ENCODE results near the gene NRN1. TPM values are rescaled to one million over a fixed set of nuclear protein-coding genes. Genes with fewer than 3 reads are reported as not detected.

The NRN1 gene
- total and polyA plus RNA-seq, 11 donors, result 8.3 to 21.0 (median 12.5) TPM

DNA sequence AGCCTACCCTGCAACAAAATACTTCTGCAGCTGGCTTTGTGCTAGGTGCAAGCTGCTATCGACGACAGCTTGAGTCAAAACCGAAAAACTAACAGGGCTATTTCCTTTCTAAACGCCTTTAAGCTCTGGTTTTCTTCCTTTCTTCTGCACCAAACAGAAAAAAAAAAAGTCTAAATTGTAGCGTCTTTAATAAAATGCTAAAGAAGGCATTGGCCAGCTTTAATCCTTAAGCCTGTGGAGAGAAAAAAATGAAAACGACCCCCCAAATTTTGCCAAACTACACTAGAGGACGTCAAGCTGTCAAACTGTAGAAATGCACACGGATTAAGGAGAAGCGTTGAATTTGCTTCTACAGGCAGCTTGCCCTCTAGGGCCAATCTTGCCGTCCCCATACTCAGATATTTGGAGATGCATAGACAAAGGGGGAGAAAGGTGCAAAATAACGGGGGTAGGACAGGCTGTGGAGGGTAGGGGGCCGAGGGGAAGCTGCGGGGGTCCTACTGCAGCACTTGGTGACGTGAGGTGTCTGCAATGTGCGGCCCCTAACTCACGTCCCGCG lies 1.4 kb upstream of the NRN1 start:
- intact Hi-C loops (cut with DNase I), result loop anchor here in 3 of 10 donors (2.0 to 10.0 kb wide), 3 partner anchors 19 to 756 kb away; no protein-coding TSS in a partner anchor
- peaks cover 50 to 95% (median 76%) of the 10 kb centered on the region in 9 donors for H3K27me3 ChIP-seq
- WGBS, 4 donors, result 2 to 3% (median 2%) methylated on average over 18 of the region's 18 CpGs
- H3K9me3 ChIP-seq, result no peaks in the 10 kb centered on the region
- no peak for ATAC-seq
- H3K4me1 ChIP-seq, result peaks cover 0 to 51% (median 26%) of the 10 kb centered on the region in 12 donors
- H3K36me3 ChIP-seq, result no peaks in the 10 kb centered on the region
- H3K4me3 ChIP-seq, result peak overlapping the region; percentile 6 to 65 (median 60)
- peak overlapping the region in 11 of 12 donors; percentile 35 to 89 (median 68) for H3K27ac ChIP-seq
- TF ChIP-seq POLR2A (IDR thresholded peaks at IDR 0.05), result no peak
- TF ChIP-seq, protein P1, sequence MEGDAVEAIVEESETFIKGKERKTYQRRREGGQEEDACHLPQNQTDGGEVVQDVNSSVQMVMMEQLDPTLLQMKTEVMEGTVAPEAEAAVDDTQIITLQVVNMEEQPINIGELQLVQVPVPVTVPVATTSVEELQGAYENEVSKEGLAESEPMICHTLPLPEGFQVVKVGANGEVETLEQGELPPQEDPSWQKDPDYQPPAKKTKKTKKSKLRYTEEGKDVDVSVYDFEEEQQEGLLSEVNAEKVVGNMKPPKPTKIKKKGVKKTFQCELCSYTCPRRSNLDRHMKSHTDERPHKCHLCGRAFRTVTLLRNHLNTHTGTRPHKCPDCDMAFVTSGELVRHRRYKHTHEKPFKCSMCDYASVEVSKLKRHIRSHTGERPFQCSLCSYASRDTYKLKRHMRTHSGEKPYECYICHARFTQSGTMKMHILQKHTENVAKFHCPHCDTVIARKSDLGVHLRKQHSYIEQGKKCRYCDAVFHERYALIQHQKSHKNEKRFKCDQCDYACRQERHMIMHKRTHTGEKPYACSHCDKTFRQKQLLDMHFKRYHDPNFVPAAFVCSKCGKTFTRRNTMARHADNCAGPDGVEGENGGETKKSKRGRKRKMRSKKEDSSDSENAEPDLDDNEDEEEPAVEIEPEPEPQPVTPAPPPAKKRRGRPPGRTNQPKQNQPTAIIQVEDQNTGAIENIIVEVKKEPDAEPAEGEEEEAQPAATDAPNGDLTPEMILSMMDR (IDR thresholded peaks at IDR 0.05), result no peak
- DNase-seq, result no peak

DNA sequence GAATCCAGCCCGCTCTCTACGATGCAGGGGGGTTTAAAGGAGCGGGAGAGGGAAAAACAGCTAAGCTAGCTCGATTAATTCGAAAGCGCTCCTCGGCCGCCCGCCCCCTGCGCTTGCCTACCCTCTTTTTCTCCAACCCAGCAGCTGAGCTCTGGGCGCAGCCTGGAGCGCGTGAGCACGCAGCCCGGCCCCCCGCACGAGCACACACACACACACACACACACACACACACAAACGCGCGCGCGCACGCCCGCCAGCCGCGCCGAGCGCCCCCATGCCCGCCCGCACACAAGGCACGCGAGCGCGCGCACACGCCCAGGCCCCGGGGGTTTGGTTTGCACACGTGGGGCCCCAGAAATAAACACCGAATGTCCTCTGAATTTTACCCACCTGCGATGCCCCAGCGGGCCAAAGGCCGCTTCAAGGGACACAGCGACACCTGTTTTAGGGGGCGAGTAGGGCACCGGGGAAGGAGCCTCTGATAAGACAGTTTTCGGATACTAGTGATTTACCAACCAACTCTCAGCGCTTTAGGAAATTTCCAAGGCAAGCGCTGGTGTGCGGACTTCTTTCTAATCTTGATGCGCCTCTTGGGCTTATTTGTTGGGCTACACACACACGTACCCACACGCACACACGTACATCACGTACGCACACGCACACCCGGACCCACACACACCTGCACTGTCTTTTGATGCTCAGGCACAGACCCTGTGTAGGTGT lies 802 bp upstream of the NRN1 start:
- intact Hi-C loops (cut with DNase I), result loop anchor here in 3 of 10 donors (2.0 to 10.0 kb wide), 3 partner anchors 19 to 755 kb away; no protein-coding TSS in a partner anchor
- Histone ChIP-seq H3K36me3 (no peaks in the 10 kb centered on the region), H3K27ac (peak overlapping the region; percentile 41 to 89 (median 72)), H3K4me3 (peak overlapping the region; percentile 30 to 65 (median 60)), H3K27me3 (peaks cover 55 to 96% (median 82%) of the 10 kb centered on the region in 9 donors), H3K4me1 (peaks cover 0 to 57% (median 32%) of the 10 kb centered on the region in 12 donors), H3K9me3 (no peaks in the 10 kb centered on the region)
- ATAC-seq (peak in 2 of 4 donors; percentile 8 to 18), DNase-seq (peak in 1 of 5 donors; percentile 41)
- WGBS, 4 donors, result 1 to 3% (median 2%) methylated on average over 50 to 57 of the region's 57 CpGs
- TF ChIP-seq, protein P1 (IDR thresholded peaks at IDR 0.05), result peak in 6 of 12 donors; percentile 11 to 43 (median 23)
- no peak for TF ChIP-seq POLR2A (IDR thresholded peaks at IDR 0.05)

DNA sequence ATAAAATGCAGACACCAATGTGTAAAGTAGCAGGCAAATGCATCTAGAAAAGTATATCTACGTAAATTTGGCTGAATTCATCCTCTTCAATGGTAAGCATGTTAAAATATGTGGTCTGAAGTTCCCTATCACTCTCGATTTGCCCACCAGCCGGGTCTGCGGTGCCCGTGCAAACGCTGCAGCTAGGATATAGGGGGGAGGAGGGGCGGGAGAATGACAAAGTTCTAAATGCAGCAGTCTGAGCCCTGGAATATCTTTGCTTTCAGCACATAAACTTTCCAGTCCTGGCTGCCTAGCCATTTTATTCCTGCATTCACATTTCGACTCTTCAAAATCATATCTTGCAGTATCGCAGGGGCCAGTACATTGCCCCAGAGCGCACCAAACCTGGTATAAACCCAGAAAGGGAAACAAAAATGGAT lies 708 bp downstream of the NRN1 start:
- ATAC-seq (no peak), DNase-seq (no peak)
- no peak for TF ChIP-seq POLR2A (IDR thresholded peaks at IDR 0.05)
- TF ChIP-seq, protein P1 (IDR thresholded peaks at IDR 0.05), result no peak
- Histone ChIP-seq H3K27ac (peak overlapping the region; percentile 41 to 89 (median 72)), H3K36me3 (no peaks in the 10 kb centered on the region), H3K27me3 (peaks cover 64 to 100% (median 95%) of the 10 kb centered on the region in 9 donors), H3K4me1 (peaks cover 0 to 67% (median 38%) of the 10 kb centered on the region in 12 donors), H3K4me3 (peak overlapping the region; percentile 30 to 65 (median 60)), H3K9me3 (no peaks in the 10 kb centered on the region)
- WGBS, 4 donors, result 3 to 8% (median 7%) methylated on average over 10 of the region's 10 CpGs
- intact Hi-C loops (cut with DNase I), result loop anchor here in 2 of 10 donors (5.0 to 10.0 kb wide), 2 partner anchors 531 to 754 kb away; no protein-coding TSS in a partner anchor

Data from heart left ventricle (tissue), 16 donors.